Mononuclear cell (primary cell): Measurements from ENCODE around the gene ADGRD2. TPM values are rescaled to one million over a fixed set of nuclear protein-coding genes. Genes with fewer than 3 reads are reported as not detected.

Experiments
- H3K27me3 ChIP-seq: 2 replicates; pipeline ENCODE4 v1.6.0; 2011; ENCODE audit warnings: low read length, control low read depth; ENCODE audit not compliant: insufficient read depth
- H3K4me1 ChIP-seq: 2 replicates; pipeline ENCODE4 v1.5.1; 2011; ENCODE audit warnings: mild to moderate bottlenecking, low read length, control low read depth; ENCODE audit not compliant: insufficient read depth
- H3K4me3 ChIP-seq: 2 replicates; pipeline ENCODE4 v1.5.1; 2011; ENCODE audit warnings: mild to moderate bottlenecking, low read length, moderate library complexity
- H3K9me3 ChIP-seq: 2 replicates; pipeline ENCODE4 v1.5.1; 2011; ENCODE audit warnings: low read depth, mild to moderate bottlenecking, control low read depth, low read length
- total RNA-seq: library from RNA; depleted of rRNA; stranded (reverse); fragments of >200 nt; gene quantifications from one replicate; pipeline ENCODE4 v1.2.3, GENCODE V29; 2012

The ADGRD2 gene
- total RNA-seq, 1 donor: 0.10 TPM

GRCh38 chr9:124511891-124512805 lies 61.9 kb downstream of the ADGRD2 start:
- Histone ChIP-seq H3K9me3 (no peaks in the 10 kb centered on the region), H3K4me1 (no peaks in the 10 kb centered on the region), H3K4me3 (no peak overlapping the region), H3K27me3 (no peaks in the 10 kb centered on the region)

- no peaks in the 10 kb centered on the region for H3K9me3 ChIP-seq
- H3K4me3 ChIP-seq: no peak overlapping the region
- no peaks in the 10 kb centered on the region for H3K27me3 ChIP-seq
- no peaks in the 10 kb centered on the region for H3K4me1 ChIP-seq
Observed at GRCh38 chr9:124512806-124513204, 62.6 kb downstream of the ADGRD2 start.

- Histone ChIP-seq H3K4me1 (no peaks in the 10 kb centered on the region), H3K27me3 (no peaks in the 10 kb centered on the region)
Observed at GRCh38 chr9:124513376-124513994, 63.2 kb downstream of the ADGRD2 start.

GRCh38 chr9:124514125-124514524 lies 63.9 kb downstream of the ADGRD2 start:
- Histone ChIP-seq H3K4me3 (no peak overlapping the region), H3K4me1 (no peaks in the 10 kb centered on the region), H3K27me3 (no peaks in the 10 kb centered on the region), H3K9me3 (no peaks in the 10 kb centered on the region)

More at GRCh38 chr9:124513376-124513994, 63.2 kb downstream of the ADGRD2 start:
- Histone ChIP-seq H3K9me3 (no peaks in the 10 kb centered on the region), H3K4me3 (no peak overlapping the region)

GRCh38 chr9:124514874-124515273 lies 64.6 kb downstream of the ADGRD2 start:
- H3K27me3 ChIP-seq: no peaks in the 10 kb centered on the region
- no peaks in the 10 kb centered on the region for H3K4me1 ChIP-seq
- H3K9me3 ChIP-seq: no peaks in the 10 kb centered on the region
- no peak overlapping the region for H3K4me3 ChIP-seq

GRCh38 chr9:124517600-124517999 lies 67.3 kb downstream of the ADGRD2 start:
- Histone ChIP-seq H3K27me3 (no peaks in the 10 kb centered on the region), H3K4me3 (no peak overlapping the region), H3K9me3 (no peaks in the 10 kb centered on the region), H3K4me1 (no peaks in the 10 kb centered on the region)

GRCh38 chr9:124518116-124518515 lies 67.9 kb downstream of the ADGRD2 start:
- Histone ChIP-seq H3K4me1 (no peaks in the 10 kb centered on the region), H3K4me3 (no peak overlapping the region), H3K9me3 (no peaks in the 10 kb centered on the region), H3K27me3 (no peaks in the 10 kb centered on the region)

- H3K9me3 ChIP-seq: no peaks in the 10 kb centered on the region
- H3K4me1 ChIP-seq: no peaks in the 10 kb centered on the region
- no peaks in the 10 kb centered on the region for H3K27me3 ChIP-seq
- H3K4me3 ChIP-seq: no peak overlapping the region
Observed at GRCh38 chr9:124520206-124520596, 70.0 kb downstream of the ADGRD2 start.

GRCh38 chr9:124521142-124521541 lies 70.9 kb downstream of the ADGRD2 start:
- Histone ChIP-seq H3K4me3 (no peak overlapping the region), H3K9me3 (no peaks in the 10 kb centered on the region), H3K27me3 (no peaks in the 10 kb centered on the region), H3K4me1 (no peaks in the 10 kb centered on the region)

GRCh38 chr9:124522121-124523098 lies 72.2 kb downstream of the ADGRD2 start:
- H3K4me1 ChIP-seq: no peaks in the 10 kb centered on the region
- H3K4me3 ChIP-seq: no peak overlapping the region
- H3K9me3 ChIP-seq: no peaks in the 10 kb centered on the region
- no peaks in the 10 kb centered on the region for H3K27me3 ChIP-seq

- no peaks in the 10 kb centered on the region for H3K9me3 ChIP-seq
- no peaks in the 10 kb centered on the region for H3K27me3 ChIP-seq
- H3K4me1 ChIP-seq: no peaks in the 10 kb centered on the region
- no peak overlapping the region for H3K4me3 ChIP-seq
Observed at GRCh38 chr9:124526174-124526573, 75.9 kb downstream of the ADGRD2 start.

- Histone ChIP-seq H3K4me1 (no peaks in the 10 kb centered on the region), H3K27me3 (no peaks in the 10 kb centered on the region), H3K9me3 (no peaks in the 10 kb centered on the region), H3K4me3 (no peak overlapping the region)
Observed at GRCh38 chr9:124527781-124528180, 77.5 kb downstream of the ADGRD2 start.
